H9 (cell line): ENCODE measurements around the gene KIF18B. TPM values are rescaled to one million over a fixed set of nuclear protein-coding genes. Genes with fewer than 3 reads are reported as not detected.

ENCODE experiments used
- DNase-seq: peaks from one replicate; pipeline ENCODE4 v3.0.0-alpha.2; 2017
- H2AFZ ChIP-seq: one replicate; pipeline ENCODE4 v1.6.1; 2013; ENCODE audit warnings: mild to moderate bottlenecking, low read length, control low read depth, moderate library complexity
- H2AK5ac ChIP-seq: 2 replicates; pipeline ENCODE4 v1.6.1; 2013; ENCODE audit warnings: low read length, control low read depth, mixed read lengths; ENCODE audit not compliant: insufficient read length
- H2BK120ac ChIP-seq: one replicate; pipeline ENCODE4 v1.6.1; 2013; ENCODE audit warnings: low read depth, mild to moderate bottlenecking, low read length, control low read depth, inconsistent platforms; ENCODE audit not compliant: poor library complexity, severe bottlenecking
- H2BK12ac ChIP-seq: 2 replicates; pipeline ENCODE4 v1.6.1; 2013; ENCODE audit warnings: low read length, control low read depth, mixed read lengths, low read depth; ENCODE audit not compliant: insufficient read length
- H2BK15ac ChIP-seq: 2 replicates; pipeline ENCODE4 v1.6.1; 2013; ENCODE audit warnings: low read depth, low read length, control low read depth
- H2BK20ac ChIP-seq: one replicate; pipeline ENCODE4 v1.6.1; 2013; ENCODE audit warnings: low read depth, mild to moderate bottlenecking, low read length, control low read depth, inconsistent platforms; ENCODE audit not compliant: poor library complexity, severe bottlenecking
- H2BK5ac ChIP-seq: 2 replicates; pipeline ENCODE4 v1.6.1; 2013; ENCODE audit warnings: low read length, control low read depth, mixed read lengths; ENCODE audit not compliant: insufficient read length
- H3K14ac ChIP-seq: 2 replicates; pipeline ENCODE4 v1.6.1; 2013; ENCODE audit warnings: low read length, control low read depth; ENCODE audit not compliant: insufficient read depth
- H3K18ac ChIP-seq: 2 replicates; pipeline ENCODE4 v1.6.1; 2013; ENCODE audit warnings: low read depth, mild to moderate bottlenecking, mixed read lengths, low read length, control low read depth; ENCODE audit not compliant: insufficient read length
- H3K23ac ChIP-seq: 2 replicates; pipeline ENCODE4 v1.6.1; 2013; ENCODE audit warnings: low read length, control low read depth, mixed read lengths, low read depth; ENCODE audit not compliant: insufficient read length
- H3K23me2 ChIP-seq: 2 replicates; pipeline ENCODE4 v1.6.1; 2013; ENCODE audit warnings: low read depth, mild to moderate bottlenecking, mixed read lengths, low read length, control low read depth; ENCODE audit not compliant: insufficient read length, poor library complexity, severe bottlenecking
- H3K27ac ChIP-seq: 2 replicates; pipeline ENCODE4 v1.5.1; 2013; ENCODE audit warnings: low read length, control low read depth, mixed read lengths, low read depth; ENCODE audit not compliant: insufficient read length
- H3K27me3 ChIP-seq: 2 replicates; pipeline ENCODE4 v1.6.1; 2013; ENCODE audit warnings: low read length, control low read depth, inconsistent platforms; ENCODE audit not compliant: insufficient read depth
- H3K4ac ChIP-seq: 2 replicates; pipeline ENCODE4 v1.6.1; 2013; ENCODE audit warnings: low read depth, mild to moderate bottlenecking, control low read depth, inconsistent platforms, low read length, moderate library complexity
- H3K4me1 ChIP-seq: 2 replicates; pipeline ENCODE4 v1.6.1; 2013; ENCODE audit warnings: low read length, control low read depth, inconsistent platforms; ENCODE audit not compliant: insufficient read depth
- H3K4me2 ChIP-seq: 2 replicates; pipeline ENCODE4 v1.6.1; 2013; ENCODE audit warnings: low read length, control low read depth, mixed read lengths; ENCODE audit not compliant: insufficient read length, insufficient read depth
- H3K56ac ChIP-seq: 2 replicates; pipeline ENCODE4 v1.6.1; 2013; ENCODE audit warnings: low read depth, mild to moderate bottlenecking, mixed read lengths, low read length, control low read depth; ENCODE audit not compliant: insufficient read length
- H3K79me1 ChIP-seq: 2 replicates; pipeline ENCODE4 v1.6.1; 2013; ENCODE audit warnings: low read depth, mild to moderate bottlenecking, moderate library complexity, low read length, control low read depth, inconsistent platforms; ENCODE audit not compliant: insufficient read depth, poor library complexity, severe bottlenecking
- H3K79me2 ChIP-seq: 2 replicates; pipeline ENCODE4 v1.6.1; 2013; ENCODE audit warnings: low read length, control low read depth, inconsistent platforms; ENCODE audit not compliant: insufficient read depth
- H3K9ac ChIP-seq: 2 replicates; pipeline ENCODE4 v1.6.1; 2013; ENCODE audit warnings: low read length, control low read depth, mixed read lengths; ENCODE audit not compliant: insufficient read length; ENCODE audit errors: extremely low read depth
- H3K9me3 ChIP-seq: one replicate; pipeline ENCODE4 v1.6.1; 2013; ENCODE audit warnings: low read depth, low read length, inconsistent platforms; ENCODE audit not compliant: control insufficient read depth
- H3T11ph ChIP-seq: one replicate; pipeline ENCODE4 v1.6.1; 2013; ENCODE audit warnings: mild to moderate bottlenecking, low read length, control low read depth, inconsistent platforms
- H4K20me1 ChIP-seq: one replicate; pipeline ENCODE4 v1.6.1; 2013; ENCODE audit not compliant: control insufficient read depth, insufficient read length, insufficient read depth
- H4K5ac ChIP-seq: 2 replicates; pipeline ENCODE4 v1.6.1; 2013; ENCODE audit warnings: low read depth, mild to moderate bottlenecking, mixed read lengths, low read length, control low read depth; ENCODE audit not compliant: insufficient read length
- H4K8ac ChIP-seq: replicated peaks from 2 replicates; pipeline ENCODE4 v1.6.1; 2013; ENCODE audit warnings: low read length, control low read depth, mixed read lengths, low read depth; ENCODE audit not compliant: insufficient read length
- H4K91ac ChIP-seq: 2 replicates; pipeline ENCODE4 v1.6.1; 2013; ENCODE audit warnings: low read depth, mild to moderate bottlenecking, moderate library complexity, mixed read lengths, low read length, control low read depth; ENCODE audit not compliant: insufficient read length
- H3K27ac Mint-ChIP-seq, 3 experiments: 2 replicates in 2 of 3; 3 replicates in 1 of 3; pipeline ENCODE4 v1.8.0; 2020 to 2021; ENCODE audit warnings: mixed read lengths in 3 of 3, mild to moderate bottlenecking in 1 of 3, moderate library complexity in 1 of 3
- H3K27me3 Mint-ChIP-seq: 2 replicates; pipeline ENCODE4 v1.8.0; 2021; ENCODE audit warnings: low read depth, mild to moderate bottlenecking, moderate library complexity, mixed read lengths
- H3K36me3 Mint-ChIP-seq, 3 experiments: 2 replicates in 2 of 3; 3 replicates in 1 of 3; pipeline ENCODE4 v1.8.0; 2020 to 2021; ENCODE audit warnings: low read depth in 3 of 3, mixed read lengths in 3 of 3; ENCODE audit not compliant: insufficient read depth in 1 of 3
- H3K4me1 Mint-ChIP-seq, 2 experiments: 2 replicates each; pipeline ENCODE4 v1.8.0; 2020; ENCODE audit warnings: mixed read lengths in 2 of 2
- H3K4me3 Mint-ChIP-seq, 2 experiments: 2 replicates in 1 of 2; 3 replicates in 1 of 2; pipeline ENCODE4 v1.8.0; 2020 to 2021; ENCODE audit warnings: mild to moderate bottlenecking in 2 of 2, mixed read lengths in 2 of 2, moderate library complexity in 1 of 2
- H3K9me3 Mint-ChIP-seq, 2 experiments: 2 replicates in 1 of 2; 3 replicates in 1 of 2; pipeline ENCODE4 v1.8.0; 2020; ENCODE audit warnings: mild to moderate bottlenecking in 2 of 2, mixed read lengths in 2 of 2, moderate library complexity in 1 of 2
- CTCF ChIP-seq: fragments of 200-600 bp; sonication (generic); conservative IDR thresholded peaks from 3 replicates; pipeline ENCODE4 v1.8.0; 2021; ENCODE audit warnings: antibody characterized with exemption, mild to moderate bottlenecking
- WGBS: extraction: QIAGEN DNeasy Blood & Tissue Kit; methylation state at CpG from one replicate; pipeline ENCODE4 v1.1.7; 2013; ENCODE audit warnings: missing lambda C conversion rate, low lambda C conversion rate, mixed read lengths; ENCODE audit not compliant: insufficient read length; ENCODE audit errors: extremely low coverage; 5-methylcytosine and 5-hydroxymethylcytosine counted together
- total RNA-seq: library from RNA; stranded (reverse); gene quantifications from 2 replicates; pipeline ENCODE4 v1.2.1, GENCODE V29; 2021

The KIF18B gene
- total RNA-seq, 1 experiment from 2014 or later = 51.8 TPM

GRCh38 chr17:44981221-44981968 lies 33.8 kb upstream of the KIF18B start:
- Mint-ChIP-seq H3K27me3 (peaks cover 49% of the 10 kb centered on the region), H3K9me3 (peaks cover 2 to 3% of the 10 kb centered on the region in 2 experiments; a peak in 2 of 5 replicates), H3K36me3 (no peaks in the 10 kb centered on the region; a peak in 1 of 7 replicates), H3K27ac (no peak overlapping the region), H3K4me1 (peaks cover 9 to 32% of the 10 kb centered on the region in 2 experiments), H3K4me3 (no peak overlapping the region)
- H3K56ac ChIP-seq = no peak overlapping the region
- H2BK20ac ChIP-seq = no peak overlapping the region
- no peak overlapping the region for H2BK120ac ChIP-seq
- no peak overlapping the region for H3K23ac ChIP-seq
- no peaks in the 10 kb centered on the region; the same call in 1 of the 2 replicates for H3K4me1 ChIP-seq
- no peak overlapping the region for H2BK15ac ChIP-seq
- H2BK12ac ChIP-seq = no peak overlapping the region
- no peak overlapping the region for H2AFZ ChIP-seq
- H3K18ac ChIP-seq = no peak overlapping the region
- H3K79me2 ChIP-seq = no peaks in the 10 kb centered on the region
- H3K9ac ChIP-seq = no peak overlapping the region
- no peak overlapping the region for H3K14ac ChIP-seq
- H3K4me2 ChIP-seq = no peak overlapping the region
- no CpG with 5 or more reads among the region's 12 CpGs for WGBS
- no peaks in the 10 kb centered on the region for H4K20me1 ChIP-seq
- no peaks in the 10 kb centered on the region for H3K79me1 ChIP-seq
- DNase-seq = no peak
- H3K27ac ChIP-seq = no peak overlapping the region
- H4K91ac ChIP-seq = no peak overlapping the region
- H3K9me3 ChIP-seq = no peaks in the 10 kb centered on the region
- H4K5ac ChIP-seq = no peak overlapping the region
- no peak overlapping the region for H2BK5ac ChIP-seq
- no peak for TF ChIP-seq CTCF
- no peaks in the 10 kb centered on the region for H3K27me3 ChIP-seq
- H2AK5ac ChIP-seq = no peak overlapping the region
- no peaks in the 10 kb centered on the region for H3K23me2 ChIP-seq
- H3T11ph ChIP-seq = no peak overlapping the region
- no peak overlapping the region for H4K8ac ChIP-seq
- no peak overlapping the region for H3K4ac ChIP-seq
